Raji (cell line): ENCODE results near the gene ERC1.

Experiments used
- POLR2A ChIP-seq: IDR thresholded peaks from 2 replicates; pipeline ENCODE4 v1.6.1; 2011; ENCODE audit warnings: low read depth, low read length, control low read depth; ENCODE audit not compliant: insufficient read depth

Gene ERC1

DNA sequence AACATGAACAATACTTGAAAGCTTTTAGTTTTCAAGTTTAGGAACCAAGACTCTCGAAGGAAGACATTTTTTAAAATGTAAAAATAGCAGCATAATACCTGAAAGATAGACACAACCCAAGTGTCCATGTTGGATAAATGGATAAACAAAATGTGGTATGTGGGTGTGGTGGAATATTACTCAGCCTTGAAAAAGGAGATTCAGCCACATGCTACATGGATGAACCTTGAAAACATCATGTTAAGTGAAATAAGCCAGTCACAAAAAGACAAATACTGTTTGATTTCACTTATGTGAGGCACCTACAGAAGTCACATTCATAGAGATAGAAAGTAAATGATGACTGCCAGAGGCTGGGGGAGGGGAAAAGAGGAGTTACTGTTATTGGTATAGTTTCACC, 374.7 kb downstream of the ERC1 start:
- TF ChIP-seq POLR2A: no peak

DNA sequence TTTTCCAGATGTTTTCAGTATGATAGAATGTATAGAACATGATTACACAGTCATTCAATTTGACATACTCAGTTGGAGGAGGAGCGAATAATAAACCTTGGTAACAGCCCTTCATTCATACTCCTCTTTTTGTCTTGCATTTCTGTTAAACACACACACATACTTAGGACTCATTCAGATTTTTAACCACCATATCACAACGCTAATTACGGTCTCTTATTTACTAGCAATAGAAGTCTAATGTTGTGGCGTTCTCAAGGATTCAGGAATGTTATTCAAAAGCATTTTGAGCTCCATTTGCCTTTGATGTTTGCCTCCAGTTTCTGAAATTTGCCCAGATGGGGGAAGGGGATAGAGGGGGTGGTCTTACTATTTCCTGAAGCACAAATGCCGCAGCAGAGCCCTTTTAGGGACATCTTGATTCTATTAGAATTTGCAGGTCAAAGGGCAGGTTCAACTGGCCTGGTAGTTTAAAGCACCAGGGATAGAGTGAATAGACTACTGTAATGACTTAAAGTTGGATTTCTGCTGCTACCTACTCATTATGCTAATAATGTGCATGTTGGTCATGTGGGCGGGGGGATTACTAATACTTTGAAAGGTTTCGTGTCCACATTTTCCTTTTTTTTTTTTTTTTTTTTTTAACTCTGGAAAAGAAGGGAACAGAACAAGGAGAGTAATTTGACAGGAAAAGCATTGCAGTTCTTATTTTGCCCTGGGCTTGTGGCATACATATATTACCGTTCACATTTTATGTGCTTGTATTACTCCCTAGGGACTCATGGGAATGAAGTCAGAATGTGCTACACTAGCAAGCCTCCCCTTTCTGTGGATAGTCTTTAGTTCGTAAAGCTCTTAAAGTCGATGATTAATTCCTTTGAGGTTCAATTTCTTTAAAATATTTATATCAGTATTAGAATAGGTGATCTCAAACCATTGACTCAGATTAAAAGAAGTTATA, 376.6 kb downstream of the ERC1 start:
- TF ChIP-seq POLR2A: no peak

DNA sequence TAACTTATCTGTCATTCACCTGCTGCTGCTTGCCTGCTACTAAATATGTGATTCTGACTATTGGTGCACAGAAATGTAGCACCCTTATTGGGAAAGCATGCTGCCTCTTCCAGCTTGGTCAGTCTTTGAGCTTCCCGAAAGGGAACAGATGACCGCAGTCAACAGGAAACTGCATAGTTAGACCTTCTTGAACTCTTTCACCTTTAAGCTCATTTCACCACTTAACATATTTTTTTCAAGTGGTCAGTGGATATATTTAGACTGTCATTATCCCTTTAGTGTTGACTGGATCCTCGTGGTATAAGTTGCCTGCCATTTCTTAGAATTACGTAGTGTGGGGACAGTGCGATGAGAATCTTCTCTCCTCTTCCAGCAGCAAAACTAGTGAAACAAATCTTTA, 378.4 kb downstream of the ERC1 start:
- TF ChIP-seq POLR2A: no peak

DNA sequence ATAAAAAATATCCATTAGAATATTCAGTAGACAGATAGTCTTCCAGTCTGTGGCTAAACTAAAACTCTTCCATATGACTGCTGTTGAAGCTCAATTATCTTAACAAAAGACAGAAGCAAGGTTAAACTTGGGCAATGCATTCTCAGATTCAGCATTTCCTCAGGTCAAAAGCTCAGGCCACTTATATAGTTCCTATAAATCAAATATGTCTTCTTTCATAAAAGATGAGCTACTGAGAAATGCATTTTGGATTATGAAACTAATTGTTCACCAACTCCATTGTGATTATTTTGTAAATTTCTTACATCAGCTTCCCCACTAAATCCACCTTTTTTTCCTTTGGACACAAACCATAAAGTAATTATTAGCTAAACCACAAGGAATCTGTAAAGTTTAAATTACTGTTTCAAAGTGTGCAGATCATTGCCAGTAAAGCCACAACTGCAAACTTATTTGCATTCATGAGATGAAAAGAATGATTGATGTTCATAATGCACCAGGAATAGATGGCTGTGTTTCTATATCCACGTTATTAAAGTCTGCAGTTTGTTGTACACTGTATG, 379.0 kb downstream of the ERC1 start:
- no peak for TF ChIP-seq POLR2A

DNA sequence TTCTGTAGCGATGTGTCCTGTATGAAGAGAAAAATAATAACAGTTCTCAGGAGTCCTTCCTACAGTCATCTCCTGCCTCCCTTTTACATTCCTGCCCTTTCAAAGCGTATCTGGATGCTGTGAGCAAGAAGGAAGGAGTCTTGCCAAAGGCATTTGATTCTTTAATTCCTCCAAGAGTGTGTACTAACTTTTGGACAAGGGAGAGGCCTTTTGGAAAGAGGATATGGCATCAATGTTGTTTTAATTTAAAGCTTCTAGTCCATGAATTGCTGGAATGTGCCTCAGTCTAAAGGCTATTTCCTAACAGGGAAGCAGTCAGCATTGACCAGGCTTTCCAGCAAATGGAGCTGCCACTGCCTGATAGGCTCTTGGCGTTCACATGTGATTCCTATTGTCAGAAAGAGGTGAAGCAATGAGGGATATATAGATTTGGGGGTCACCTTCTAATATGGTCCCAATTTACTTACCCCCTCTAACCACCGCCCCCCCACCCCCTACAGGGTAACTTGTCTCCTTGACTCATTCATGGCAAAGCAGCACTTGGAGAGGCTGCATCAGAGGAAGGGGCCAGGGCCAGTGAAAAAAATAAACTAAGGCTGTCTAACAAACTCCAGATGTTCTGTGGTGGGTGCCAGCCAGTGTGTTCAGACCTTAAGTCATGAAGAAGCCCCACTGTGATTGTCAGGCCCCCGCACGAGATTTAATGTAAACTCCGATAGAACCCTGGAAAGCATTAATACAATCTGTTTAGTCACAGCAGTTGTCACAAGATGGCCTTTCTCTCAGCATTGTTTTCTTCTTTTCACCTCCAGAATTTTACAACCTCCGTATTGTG, 383.1 kb downstream of the ERC1 start:
- no peak for TF ChIP-seq POLR2A

DNA sequence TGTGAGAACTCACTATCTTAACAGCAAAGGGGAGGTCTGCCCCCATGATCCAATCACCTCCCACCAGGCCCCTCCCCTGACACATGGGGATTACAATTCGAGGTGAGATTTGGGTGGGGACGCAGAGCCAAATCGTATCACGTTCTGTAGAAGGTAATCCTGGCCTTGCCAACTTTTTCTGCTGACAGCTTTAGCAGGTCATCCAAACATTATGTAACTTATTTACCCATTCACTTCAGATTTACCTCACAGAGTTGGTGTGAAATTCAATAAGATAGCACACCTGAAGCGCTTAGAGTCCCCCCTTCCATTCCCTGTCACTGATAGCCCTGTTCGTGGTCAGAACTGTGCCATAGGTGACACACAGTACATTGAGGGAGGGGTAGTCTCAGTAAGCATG, 384.3 kb downstream of the ERC1 start:
- no peak for TF ChIP-seq POLR2A

DNA sequence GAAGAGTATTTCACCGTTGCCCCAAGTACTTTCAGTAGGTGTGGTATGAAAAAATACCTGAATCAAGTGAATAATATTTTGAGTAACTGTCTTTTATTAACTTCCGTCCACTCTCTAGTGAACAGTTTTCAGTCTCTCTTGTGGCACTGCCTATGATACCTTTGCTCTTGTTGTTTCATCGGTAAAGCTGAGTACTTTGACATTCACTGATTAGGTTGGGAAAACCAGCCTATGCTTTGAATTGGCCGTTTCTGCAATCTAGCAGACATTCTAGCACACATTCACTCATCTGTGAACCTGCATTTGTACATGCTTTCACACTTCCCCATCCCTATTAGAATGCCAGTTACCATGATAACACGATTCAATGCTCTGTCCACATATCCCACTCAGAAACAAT, 386.1 kb downstream of the ERC1 start:
- no peak for TF ChIP-seq POLR2A

DNA sequence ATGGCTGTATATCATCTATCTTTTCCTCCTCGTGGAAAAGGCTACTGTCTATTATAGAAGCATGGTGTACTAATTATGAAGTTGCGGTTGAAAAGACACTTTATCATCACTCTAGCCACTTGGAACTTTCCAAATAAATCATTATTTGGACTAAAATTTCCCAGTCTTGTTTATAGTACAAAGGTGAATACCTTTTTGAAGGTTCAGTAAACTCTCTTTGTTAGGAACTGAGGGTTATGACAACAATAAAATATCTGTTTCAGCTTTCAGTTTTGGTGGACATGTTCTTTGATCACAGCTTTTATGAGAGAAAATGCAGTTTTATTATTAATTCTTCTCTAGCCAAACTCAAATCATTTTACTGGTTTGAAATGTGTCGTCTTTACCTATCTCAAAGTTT, 386.7 kb downstream of the ERC1 start:
- TF ChIP-seq POLR2A: no peak

DNA sequence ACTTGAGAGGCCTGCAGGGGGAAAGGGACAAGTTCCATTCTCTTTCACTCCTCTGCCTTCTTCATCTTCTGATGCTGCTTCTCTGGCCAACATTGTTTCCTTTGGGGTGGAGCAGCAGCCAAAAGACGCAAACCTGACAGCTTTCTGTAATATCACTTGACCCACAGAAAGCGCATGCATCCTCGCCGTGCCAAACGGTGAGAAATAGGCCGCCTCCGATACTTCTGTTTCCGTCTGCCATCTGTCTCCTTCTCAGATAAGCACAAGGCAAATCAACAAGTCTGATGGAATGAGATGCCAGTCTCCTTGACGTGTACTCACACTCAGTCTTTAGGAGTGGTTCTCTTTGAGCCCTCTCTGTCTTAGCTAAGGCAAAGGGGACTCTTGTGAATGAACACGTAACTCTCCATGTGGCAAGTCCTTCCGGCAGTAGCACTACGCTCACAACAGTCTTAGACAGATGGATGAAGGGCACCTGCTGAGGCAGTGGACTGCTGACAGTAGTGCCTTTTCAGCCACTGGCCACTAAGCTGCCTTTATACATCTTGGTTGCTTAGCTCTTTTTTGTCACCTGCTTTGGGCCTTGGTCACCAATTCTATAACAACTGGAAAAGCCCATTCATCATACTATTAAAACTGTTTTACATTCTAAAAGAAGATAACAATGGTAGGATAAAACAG, 389.3 kb downstream of the ERC1 start:
- TF ChIP-seq POLR2A: no peak

DNA sequence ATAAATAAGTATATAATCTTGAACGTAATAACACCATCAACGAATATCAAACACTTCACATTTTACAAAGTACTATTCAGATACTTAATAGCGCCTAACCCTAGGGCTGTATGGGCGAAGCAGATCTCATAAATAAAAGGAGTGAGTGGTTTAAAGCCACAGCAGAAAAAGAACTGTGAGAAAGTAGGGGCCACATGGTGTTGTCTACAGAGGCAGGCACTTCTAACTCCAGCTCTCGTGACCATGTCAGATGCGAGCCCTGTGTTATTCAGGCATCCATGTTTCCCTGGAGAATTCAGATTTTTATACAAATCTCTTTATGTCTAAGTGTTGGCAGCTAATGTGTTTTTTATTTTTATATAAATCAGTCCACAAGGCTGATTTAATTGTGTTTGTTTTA, 391.1 kb downstream of the ERC1 start:
- no peak for TF ChIP-seq POLR2A

DNA sequence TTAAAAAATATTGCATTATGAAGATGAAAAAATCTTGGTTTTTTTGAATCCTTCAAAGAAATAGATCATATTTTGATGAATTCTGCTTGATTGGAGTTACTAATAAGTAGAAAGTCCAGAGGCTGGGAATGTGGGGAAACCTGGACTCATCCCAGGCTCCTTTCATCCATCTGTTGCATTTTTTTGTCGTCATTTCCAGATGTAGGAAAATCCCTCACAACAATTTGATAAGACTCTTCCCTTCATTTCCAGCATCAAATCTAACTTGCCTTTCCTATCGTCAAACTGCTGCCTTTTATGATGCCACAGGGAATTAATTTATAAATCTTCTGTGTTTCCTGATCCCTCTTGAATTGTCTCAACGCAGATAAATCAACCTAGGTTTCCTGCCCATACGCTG, 391.8 kb downstream of the ERC1 start:
- no peak for TF ChIP-seq POLR2A

DNA sequence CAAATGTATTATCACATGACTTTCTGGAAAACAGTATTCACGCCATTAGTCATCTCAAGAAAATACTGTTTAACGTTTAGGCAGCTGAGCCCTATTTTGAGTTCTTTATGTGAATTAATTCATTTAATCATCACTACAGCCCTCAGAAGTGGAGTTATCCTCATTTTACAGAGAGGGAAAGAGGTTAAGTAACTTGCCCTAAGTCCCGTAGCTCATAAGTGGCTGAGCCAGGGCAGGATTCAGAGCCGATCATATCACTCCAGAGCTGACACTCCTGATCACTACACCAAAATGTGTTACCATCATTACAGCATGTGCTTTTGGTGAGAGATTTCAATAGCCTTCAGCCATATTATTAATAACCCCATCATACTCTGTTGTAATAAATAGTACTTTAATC, 392.7 kb downstream of the ERC1 start:
- no peak for TF ChIP-seq POLR2A

DNA sequence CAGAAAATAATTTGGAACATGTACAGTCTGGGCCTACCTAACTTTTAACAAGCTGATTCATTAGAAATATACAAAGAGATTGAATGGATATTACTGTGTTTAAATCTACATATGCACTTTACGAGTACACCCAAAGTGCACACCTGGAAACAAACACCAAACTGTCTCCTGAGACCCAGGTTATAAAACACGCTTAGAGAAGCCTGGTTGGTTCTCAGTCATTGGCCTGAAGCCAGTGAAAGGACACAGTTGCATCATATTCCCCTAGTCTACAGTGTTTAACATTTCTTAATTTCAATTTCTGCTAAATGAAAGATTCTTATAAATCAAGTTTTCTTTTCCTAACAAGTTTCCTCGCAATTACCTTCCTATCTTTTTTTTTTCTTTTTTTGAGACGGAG, 393.9 kb downstream of the ERC1 start:
- no peak for TF ChIP-seq POLR2A

DNA sequence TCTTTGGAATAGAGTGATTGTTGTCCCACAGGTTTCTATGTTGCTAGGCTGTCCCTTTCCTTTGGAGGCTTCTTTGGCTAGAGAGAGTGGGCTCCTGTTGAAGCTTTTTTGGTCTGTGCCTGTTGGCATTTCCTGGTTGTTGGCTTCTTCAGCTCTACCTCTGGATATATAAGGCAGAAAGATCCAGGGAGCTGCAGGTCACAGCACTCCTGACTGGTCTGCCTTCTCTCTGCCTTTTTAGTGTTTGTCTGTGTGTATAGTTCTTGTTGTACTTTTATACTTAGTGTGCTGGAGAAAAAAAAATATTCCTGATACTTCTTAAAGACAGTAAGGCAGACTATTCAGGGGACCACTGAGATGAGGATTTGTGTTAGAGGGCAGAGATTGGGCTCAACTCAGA, 400.7 kb downstream of the ERC1 start:
- no peak for TF ChIP-seq POLR2A

DNA sequence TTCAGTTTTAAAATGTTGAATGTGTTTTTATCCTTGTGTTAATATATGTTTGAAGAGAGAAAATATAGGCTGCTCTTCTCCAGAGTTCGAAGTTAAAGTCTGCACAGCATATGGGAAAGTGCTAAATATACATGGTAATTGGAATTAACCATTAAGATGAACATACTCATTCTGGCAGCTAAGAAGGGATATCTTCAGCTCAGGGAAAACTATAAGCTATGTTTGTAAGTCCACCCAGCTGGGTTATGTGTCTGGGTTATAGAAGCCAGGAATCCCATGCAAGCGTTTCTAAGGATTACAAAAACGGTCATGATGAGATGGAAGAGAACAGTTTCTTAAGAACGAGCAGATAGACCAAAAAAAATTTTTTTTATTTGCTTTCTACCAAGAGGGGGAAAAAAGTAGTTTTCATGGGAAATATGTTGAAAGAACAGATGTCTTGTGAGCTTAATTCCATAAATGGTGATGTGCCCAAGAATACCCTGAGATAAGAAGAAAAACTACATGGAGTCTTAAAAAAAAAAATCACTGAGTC, 404.5 kb downstream of the ERC1 start:
- TF ChIP-seq POLR2A: no peak
